Calu3 (cell line): ENCODE measurements around the gene ELF1. TPM values are rescaled to one million over a fixed set of nuclear protein-coding genes. Genes with fewer than 3 reads are reported as not detected.
A peak's percentile ranks its signal among the peaks of the same experiment; 100 is the strongest.

Experiments
- BruUV-seq: library from RNA; stranded (reverse); fragments of 400-500 nt; replicated peaks from 2 replicates; lab custom pipeline; 2021; lab: Mats Ljungman, UMichigan
- CTCF ChIA-PET: fragments of 300-600 bp; sonication (Branson Sonifier 250); formaldehyde crosslinking; loops from one replicate; lab custom pipeline; 2022; ENCODE audit warnings: antibody characterized with exemption; lab: Charles Lee
- DNase-seq: peaks from one replicate; pipeline ENCODE4 v3.0.0; 2022
- H3K27ac Mint-ChIP-seq: one replicate; pipeline ENCODE4 v1.8.0; 2022; ENCODE audit warnings: mixed read lengths; ENCODE audit not compliant: unreplicated experiment
- H3K27me3 Mint-ChIP-seq: one replicate; pipeline ENCODE4 v1.8.0; 2022; ENCODE audit warnings: mixed read lengths; ENCODE audit not compliant: unreplicated experiment
- H3K36me3 Mint-ChIP-seq: one replicate; pipeline ENCODE4 v1.8.0; 2022; ENCODE audit warnings: mild to moderate bottlenecking, moderate library complexity, mixed read lengths; ENCODE audit not compliant: insufficient read depth, unreplicated experiment
- H3K4me1 Mint-ChIP-seq: one replicate; pipeline ENCODE4 v1.8.0; 2022; ENCODE audit warnings: mild to moderate bottlenecking, low read depth, mixed read lengths; ENCODE audit not compliant: unreplicated experiment
- H3K4me3 Mint-ChIP-seq: one replicate; pipeline ENCODE4 v1.8.0; 2022; ENCODE audit warnings: mild to moderate bottlenecking, low read depth, moderate library complexity, mixed read lengths; ENCODE audit not compliant: unreplicated experiment
- H3K9me3 Mint-ChIP-seq: one replicate; pipeline ENCODE4 v1.8.0; 2022; ENCODE audit warnings: low read depth, mixed read lengths; ENCODE audit not compliant: unreplicated experiment
- intact Hi-C: fragments of 100-400 bp; cut with micrococcal nuclease; formaldehyde crosslinking; loops from one replicate; pipeline ENCODE4 v1.10.0; 2022; ENCODE audit not compliant: unreplicated experiment
- total RNA-seq: library from RNA; stranded (reverse); gene quantifications from 2 replicates; pipeline ENCODE4 v1.2.3, GENCODE V29; 2022
- TF ChIP-seq, protein P1 (sequence below): fragments of 200-600 bp; IDR thresholded peaks from one replicate; pipeline ENCODE4 v1.8.0; 2022; ENCODE audit warnings: antibody characterized with exemption; ENCODE audit not compliant: unreplicated experiment

The ELF1 gene
- total RNA-seq, 1 experiment from 2014 or later = 63.5 TPM

DNA sequence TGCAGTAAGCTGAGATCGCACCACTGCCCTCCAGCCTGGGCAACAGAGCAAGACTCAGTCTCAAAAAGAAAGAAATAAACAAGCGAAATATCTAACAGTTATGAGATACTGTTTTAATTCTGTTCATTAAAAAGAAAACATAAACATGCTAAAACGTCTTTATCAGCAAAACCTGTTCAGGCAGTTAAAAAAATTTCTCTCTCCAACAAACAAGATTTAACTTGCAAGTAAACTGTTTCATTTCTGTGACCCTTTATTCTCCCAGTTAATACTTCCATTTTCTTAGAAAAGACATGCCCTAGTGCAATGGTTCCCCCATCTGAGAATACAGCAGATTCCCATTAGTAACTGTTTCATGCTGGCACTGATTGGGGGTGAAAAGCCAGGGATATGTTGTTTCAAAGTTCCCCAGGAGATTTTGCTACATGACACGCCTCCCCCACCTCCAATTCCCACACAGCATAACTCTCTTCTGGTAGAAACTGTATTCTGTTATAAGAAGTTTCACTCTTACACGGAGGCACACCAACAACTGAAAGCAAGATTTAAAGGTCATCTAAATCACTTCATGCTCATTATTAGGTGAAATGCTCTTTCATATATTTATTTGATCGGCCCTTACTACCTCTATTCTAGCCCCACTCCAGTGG is 24.4 kb downstream of the ELF1 start:
- intact Hi-C loops = loop anchor here (2.0 to 5.0 kb wide), 3 partner anchors 24 to 207 kb away; partner anchors contain the start of genes ELF1 and SLC25A15
- Mint-ChIP-seq H3K9me3 (no peaks in the 10 kb centered on the region), H3K36me3 (peaks cover 27% of the 10 kb centered on the region), H3K4me3 (peak overlapping the region; percentile 52), H3K4me1 (peaks cover 43% of the 10 kb centered on the region), H3K27me3 (no peaks in the 10 kb centered on the region), H3K27ac (peak overlapping the region; percentile 52)
- CTCF ChIA-PET = interaction anchor here (0.5 to 0.7 kb wide), 2 partner anchors 13 to 1260 kb away, joined by 3 to 4 read pairs; no protein-coding TSS in a partner anchor
- no TSS peak for BruUV-seq
- TF ChIP-seq, protein P1, sequence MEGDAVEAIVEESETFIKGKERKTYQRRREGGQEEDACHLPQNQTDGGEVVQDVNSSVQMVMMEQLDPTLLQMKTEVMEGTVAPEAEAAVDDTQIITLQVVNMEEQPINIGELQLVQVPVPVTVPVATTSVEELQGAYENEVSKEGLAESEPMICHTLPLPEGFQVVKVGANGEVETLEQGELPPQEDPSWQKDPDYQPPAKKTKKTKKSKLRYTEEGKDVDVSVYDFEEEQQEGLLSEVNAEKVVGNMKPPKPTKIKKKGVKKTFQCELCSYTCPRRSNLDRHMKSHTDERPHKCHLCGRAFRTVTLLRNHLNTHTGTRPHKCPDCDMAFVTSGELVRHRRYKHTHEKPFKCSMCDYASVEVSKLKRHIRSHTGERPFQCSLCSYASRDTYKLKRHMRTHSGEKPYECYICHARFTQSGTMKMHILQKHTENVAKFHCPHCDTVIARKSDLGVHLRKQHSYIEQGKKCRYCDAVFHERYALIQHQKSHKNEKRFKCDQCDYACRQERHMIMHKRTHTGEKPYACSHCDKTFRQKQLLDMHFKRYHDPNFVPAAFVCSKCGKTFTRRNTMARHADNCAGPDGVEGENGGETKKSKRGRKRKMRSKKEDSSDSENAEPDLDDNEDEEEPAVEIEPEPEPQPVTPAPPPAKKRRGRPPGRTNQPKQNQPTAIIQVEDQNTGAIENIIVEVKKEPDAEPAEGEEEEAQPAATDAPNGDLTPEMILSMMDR = no peak
- no peak for DNase-seq

DNA sequence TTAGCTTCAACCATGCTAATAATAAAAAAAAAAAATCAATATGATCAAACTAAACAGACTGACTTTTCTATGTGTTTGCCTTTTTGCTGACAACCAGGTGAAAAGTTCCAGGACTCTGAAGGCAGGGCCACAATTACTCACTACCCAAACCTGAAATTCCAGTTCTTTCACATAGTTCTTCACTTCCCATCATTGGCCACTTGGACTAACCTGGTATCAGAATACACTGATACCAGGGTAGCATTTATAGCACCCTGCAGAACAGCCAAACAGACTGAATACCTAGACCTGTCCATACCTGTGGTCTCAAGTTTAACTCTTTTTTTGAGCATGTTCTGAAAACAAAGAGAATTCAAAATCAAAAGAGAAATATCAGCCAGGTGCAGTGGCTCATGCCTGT is 25.1 kb downstream of the ELF1 start:
- intact Hi-C loops = loop anchor here (2.0 to 5.0 kb wide), 3 partner anchors 25 to 207 kb away; partner anchors contain the start of genes ELF1 and SLC25A15
- CTCF ChIA-PET = no interaction called here

DNA sequence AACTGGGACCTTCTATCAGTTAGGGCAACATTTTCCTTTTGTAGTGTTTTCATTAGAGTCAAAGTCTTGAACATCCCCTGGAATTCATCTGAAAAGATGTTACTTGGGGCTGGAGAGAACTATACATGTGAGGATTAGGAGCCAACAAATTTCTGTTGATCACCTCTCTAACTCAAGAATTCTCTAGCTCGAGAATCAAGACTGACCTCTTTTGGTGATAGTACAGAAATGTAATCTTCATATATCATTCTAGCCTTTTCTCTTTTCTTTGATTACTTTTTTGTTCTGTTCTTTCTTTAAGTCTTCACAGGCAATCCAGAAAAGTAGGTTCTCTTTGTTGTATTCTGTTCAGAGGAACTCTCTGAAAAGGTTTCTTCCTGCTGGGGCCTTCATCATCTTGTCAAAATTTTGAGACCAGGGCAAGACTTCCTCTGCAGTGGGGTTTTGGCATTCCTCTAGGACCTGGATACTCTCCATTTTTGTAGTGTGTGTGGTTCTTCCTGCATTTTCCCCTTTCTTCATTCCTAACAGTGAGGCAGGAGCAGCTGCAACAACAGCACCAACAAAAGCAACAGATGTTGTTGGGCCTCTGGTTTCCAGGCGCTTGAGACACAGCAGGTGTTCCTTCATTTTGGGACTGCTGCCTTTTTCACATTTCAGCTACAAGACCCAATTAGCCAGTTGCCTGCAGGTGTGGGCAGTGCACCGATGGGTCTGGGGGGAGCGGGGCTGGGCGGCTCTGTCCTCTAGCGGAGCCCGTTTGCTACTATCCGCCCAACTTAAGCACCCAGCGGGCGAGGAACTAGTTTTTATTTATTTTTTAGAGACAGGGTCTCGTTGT is 26.2 kb downstream of the ELF1 start:
- BruUV-seq = no TSS peak
- Mint-ChIP-seq H3K27ac (peak overlapping the region; percentile 56), H3K36me3 (peaks cover 25% of the 10 kb centered on the region), H3K4me3 (peak overlapping the region; percentile 52), H3K9me3 (no peaks in the 10 kb centered on the region), H3K4me1 (peaks cover 34% of the 10 kb centered on the region), H3K27me3 (no peaks in the 10 kb centered on the region)
- intact Hi-C loops = loop anchor here (5.0 kb wide), 1 partner anchor 206 kb away; the partner anchor contains the start of gene SLC25A15
- DNase-seq = no peak
- TF ChIP-seq, protein P1 = no peak
- CTCF ChIA-PET = interaction anchor here (0.7 to 1.7 kb wide), 2 partner anchors 18 to 216 kb away, joined by 3 to 4 read pairs; no protein-coding TSS in a partner anchor

More for the DNA sequence above, 25.1 kb downstream of the ELF1 start:
- Mint-ChIP-seq H3K27ac (peak overlapping the region; percentile 97), H3K4me1 (peaks cover 37% of the 10 kb centered on the region), H3K9me3 (no peaks in the 10 kb centered on the region), H3K4me3 (peak overlapping the region; percentile 52), H3K27me3 (no peaks in the 10 kb centered on the region), H3K36me3 (peaks cover 27% of the 10 kb centered on the region)
- TF ChIP-seq, protein P1 = no peak
- no TSS peak for BruUV-seq
- peak; percentile 53 for DNase-seq

DNA sequence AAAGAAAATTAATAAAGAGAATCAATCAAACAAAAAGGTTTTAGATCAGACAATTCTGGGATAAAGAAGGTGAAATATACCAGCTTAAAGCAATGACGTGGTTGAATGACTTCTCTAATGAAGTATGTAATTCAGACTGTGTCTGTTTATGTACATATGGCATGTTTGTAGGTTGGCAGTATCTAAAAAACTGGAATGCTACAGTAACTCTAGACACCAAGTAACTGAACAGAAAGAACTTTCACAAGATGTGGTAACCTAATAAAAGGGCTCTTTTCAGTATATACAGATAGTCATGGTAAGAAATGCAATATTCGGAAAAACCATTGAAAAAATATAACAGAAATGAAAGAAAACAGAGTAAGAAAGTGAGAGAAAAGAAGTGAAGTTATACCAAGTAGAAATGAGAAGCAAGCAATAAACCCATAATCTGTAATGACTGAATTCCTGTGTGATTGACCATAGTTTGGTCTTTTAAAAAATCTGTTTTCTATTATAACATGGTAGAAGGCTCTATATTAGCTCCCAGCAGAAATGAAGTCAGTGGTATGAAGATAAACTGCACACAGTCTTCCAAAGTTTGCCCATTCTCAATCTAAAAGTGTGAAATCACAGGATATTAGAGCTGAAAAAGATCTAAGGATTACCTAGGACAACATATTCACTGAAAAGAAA is 31.4 kb downstream of the ELF1 start:
- Mint-ChIP-seq H3K9me3 (no peaks in the 10 kb centered on the region), H3K4me1 (peaks cover 32% of the 10 kb centered on the region), H3K36me3 (peaks cover 5% of the 10 kb centered on the region), H3K27me3 (no peaks in the 10 kb centered on the region), H3K4me3 (no peak overlapping the region), H3K27ac (no peak overlapping the region)
- BruUV-seq = no TSS peak
- intact Hi-C loops = no loop called here
- CTCF ChIA-PET = interaction anchor here (0.6 kb wide), 1 partner anchor 1035 kb away, joined by 3 read pairs; no protein-coding TSS in a partner anchor
- no peak for DNase-seq
- TF ChIP-seq, protein P1 = no peak
